DMS79 (cell line): ENCODE data around the gene TBX15.

Source experiments
- DNase-seq: peaks from one replicate; lab custom pipeline; 2025; lab: John Stamatoyannopoulos, UW

The TBX15 gene

DNA sequence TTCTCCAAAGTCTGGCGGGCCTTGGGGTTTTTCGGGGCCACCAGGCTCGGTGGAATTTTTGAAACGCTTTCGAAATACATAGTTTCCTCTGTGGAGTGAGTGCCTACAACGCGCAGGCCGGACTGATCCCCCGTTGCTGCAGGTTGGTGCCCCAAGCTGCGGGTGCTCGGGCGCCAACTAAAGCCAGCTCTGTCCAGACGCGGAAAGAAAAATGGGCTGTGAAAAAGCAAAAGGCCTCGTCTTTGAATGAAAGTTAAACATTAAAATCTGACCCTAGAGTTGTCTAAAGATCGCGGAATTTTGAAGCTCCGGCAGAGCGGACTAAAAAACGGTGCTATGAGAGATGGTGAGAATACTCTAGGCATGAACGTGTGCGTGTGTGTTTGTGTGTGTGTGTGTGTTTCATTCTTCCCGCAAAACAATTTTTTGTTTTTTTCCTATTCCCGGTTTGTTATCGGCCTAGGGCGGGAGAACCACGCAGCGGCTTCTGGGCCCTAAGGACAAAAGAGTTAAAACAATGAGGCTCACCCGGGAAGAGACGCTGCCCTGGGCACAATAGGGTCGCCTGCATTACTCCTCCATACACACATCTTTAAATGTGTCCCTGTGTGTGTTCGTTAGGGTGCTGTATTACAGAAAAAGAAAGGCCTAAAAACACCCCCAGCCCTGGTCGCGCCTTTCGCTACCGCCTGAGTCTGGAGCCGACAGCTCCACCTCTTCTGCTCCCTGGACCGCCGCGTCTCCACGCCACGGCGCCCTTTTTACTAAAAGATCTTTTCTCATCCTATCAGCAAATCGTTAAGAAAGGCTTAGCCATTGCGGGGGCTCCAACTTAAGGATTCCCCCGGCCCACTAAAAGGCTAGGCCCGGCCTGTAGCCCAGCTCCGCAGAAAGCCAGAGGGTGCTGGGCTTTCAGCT, 3.2 kb downstream of the TBX15 start:
- DNase-seq = no peak

DNA sequence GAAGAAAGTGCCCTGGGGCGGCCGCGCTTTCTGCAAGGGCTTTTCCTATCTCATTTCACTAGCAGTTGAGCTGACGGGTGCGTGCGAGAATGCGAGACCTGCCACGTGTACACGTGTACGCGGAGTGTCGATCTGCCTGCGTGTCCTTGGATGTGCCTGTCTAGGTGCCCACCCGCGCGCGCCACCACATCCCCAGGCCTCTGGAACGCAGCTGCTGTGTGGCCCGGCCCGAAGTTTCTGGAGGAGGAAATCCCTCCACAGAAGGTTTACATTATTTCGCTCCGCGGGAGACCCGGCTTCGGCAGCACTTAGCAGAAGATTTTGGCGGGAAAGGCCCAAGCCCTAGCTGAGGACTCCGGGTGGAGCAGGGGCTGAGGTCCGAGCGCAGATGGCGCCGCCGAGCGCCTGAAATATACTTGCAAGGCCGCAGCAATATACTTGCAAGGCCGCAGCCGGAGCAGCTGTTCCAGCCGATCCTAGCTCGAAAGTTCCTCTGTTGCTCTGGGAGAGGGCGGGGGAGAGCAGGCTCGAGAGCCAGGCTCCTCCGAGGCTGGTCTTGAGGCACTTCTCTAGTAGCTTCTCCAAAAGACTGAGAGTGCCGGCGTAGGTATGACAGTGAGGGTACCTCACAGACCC, 3.9 kb downstream of the TBX15 start:
- DNase-seq = no peak

DNA sequence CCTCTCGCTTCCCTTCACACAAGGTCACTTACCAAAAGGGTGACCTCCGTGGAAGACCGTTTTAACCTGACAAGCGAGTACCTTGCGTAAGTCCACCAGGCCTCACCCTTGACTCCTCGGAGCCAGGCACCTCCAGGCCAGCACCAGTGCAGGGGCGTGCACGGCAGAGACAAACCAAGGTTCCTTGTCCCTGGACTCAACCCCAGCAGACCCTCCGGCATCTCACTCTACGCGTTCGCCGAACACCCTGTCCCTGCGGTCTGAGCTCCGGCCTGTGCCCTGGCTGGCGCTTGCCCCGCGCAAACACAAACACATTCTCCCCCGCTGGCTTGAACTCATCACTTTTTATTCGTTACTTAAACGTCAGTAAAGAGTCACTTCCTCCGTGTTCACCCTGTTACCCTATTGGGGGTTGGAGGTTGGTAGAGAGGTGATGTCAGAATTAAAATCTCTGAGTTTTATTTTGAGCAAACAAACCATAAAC, 4.5 kb downstream of the TBX15 start:
- DNase-seq = no peak

DNA sequence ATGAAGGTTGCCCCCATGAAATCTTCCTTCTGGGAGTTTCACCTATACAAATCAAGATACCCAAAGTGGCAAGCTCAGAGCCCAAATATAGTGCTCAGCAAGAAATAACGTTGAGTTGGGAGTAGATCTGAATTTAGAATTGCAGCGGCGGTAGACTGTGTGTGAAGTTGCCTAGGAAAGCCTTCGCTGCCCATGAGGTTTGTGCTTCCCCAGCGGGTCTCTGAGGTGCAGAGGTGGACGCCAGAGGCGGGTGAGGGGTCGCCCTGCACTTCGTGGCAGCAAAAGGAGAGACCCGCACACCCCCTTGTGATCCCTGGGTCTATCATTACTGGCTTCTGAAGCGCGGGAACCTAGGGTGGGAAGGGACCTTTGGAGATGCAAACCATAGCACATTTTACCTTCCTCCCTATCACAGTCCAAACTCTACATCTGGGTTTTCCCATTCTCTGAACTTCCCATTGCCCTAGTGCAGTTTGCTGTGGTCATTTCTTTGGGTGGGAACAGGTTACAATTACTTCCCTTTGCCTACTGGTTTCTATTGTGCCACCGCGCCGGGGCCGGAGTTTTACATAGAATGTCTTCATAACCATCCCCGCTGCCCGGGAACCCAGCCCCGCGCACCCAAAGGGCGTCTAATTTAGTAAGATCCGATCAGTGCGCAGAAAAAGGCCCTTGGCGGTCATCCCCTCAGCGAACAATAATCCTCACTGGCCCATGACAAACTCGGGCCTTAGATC, 5.2 kb downstream of the TBX15 start:
- no peak for DNase-seq

GRCh38 chr1:118982266-118982665, 5.9 kb downstream of the TBX15 start:
- no peak for DNase-seq

- no peak for DNase-seq
Observed at GRCh38 chr1:118981436-118981835, 6.7 kb downstream of the TBX15 start.

- no peak for DNase-seq
Observed at GRCh38 chr1:118979754-118980575, 8.2 kb downstream of the TBX15 start.

DNA sequence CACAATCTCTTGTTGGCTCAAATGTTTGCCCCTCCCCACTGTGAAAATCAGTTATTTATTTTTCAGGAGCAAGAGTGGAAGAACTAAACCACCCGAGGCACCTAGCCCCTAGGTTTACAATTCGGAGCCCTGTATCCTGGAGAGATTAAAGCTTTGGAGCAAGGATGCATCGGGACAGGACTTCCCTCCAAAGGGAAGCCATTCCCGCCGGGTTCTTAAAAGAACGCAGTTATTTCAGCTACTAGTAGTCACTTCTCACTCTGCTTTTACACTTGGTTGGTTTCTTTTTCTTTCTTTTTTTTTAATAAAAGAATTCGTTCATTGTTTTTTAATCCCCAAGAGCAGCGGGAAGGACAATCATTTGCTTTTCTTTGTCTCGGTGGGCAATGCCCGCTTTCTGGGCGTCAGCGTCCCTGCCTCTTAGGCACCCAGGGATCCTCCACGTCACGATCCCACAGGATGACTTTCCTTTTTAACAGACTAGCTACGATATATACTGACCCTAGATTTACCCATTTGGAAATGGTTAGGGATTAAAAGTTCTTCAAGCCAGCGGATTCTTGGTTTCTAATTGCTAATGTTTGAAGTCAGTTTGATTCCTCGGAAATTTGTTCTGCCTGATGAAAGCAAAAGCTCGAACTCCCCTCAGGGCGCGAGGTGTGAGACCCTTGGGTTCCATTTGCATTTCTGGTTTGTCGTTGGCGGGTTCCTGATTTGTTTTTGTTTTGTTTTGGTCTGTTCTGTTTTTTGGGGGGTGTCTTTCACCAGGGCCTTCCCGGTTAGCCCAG, 9.0 kb downstream of the TBX15 start:
- no peak for DNase-seq

DNA sequence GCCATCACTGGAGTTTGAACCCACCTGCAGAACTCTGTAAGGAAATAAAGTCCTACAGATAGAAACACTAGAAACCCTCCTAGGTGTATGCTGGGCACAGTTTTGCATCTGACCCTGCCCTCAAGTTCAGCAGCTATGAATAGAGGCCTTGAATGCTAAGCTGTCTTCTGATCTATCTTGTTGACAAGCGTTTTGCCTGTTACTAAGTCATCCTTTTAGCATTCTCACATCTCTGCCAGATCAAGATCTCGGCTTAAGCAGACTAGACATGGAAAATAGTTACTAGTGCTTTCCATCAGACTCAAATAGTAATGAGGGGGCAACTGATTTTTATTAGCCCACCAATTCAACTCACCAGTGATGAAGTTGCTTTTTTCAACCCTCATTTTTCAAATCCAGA, 10.5 kb downstream of the TBX15 start:
- DNase-seq = no peak

GRCh38 chr1:118974661-118975060, 13.5 kb downstream of the TBX15 start:
- DNase-seq = no peak

- no peak for DNase-seq
Observed at GRCh38 chr1:118973531-118974137, 14.5 kb downstream of the TBX15 start.

DNA sequence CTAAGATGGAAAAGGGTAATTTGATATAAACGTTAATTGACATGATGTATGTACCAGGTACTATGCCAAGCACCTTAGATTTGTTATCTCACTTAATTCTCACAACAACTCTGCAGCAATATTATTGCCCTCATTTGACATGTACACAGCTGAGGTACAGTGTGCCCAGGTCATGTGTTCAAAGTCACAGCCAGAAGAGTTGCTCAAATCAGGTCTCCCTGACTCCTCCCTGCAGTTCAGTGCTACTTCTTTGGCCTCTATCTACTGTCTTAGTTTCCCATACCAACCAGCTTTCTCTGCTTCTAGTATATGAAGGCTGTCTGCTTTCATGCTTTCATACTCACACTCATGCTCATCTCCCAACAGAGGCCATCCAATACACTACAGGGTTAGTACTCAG, 15.1 kb downstream of the TBX15 start:
- no peak for DNase-seq

DNA sequence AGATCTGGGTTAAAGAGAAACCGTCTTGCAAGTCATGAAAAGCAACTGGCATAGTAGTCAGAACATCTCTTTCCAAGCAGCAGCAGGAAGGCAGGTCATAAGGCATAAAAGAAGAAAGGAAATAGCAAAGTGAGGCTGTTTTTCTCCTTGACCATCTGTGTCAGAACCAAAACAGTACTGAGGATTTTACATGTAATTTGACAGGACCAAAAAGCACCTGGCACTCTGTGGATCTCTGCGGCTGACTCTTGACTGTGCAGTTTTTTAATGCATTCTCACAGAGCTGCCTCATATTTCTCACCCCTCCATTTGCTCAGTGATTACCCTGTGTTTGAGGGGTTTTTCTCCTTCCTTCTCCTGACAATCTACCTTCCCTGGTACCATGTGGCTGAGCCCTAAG, 17.7 kb downstream of the TBX15 start:
- DNase-seq = no peak

DNA sequence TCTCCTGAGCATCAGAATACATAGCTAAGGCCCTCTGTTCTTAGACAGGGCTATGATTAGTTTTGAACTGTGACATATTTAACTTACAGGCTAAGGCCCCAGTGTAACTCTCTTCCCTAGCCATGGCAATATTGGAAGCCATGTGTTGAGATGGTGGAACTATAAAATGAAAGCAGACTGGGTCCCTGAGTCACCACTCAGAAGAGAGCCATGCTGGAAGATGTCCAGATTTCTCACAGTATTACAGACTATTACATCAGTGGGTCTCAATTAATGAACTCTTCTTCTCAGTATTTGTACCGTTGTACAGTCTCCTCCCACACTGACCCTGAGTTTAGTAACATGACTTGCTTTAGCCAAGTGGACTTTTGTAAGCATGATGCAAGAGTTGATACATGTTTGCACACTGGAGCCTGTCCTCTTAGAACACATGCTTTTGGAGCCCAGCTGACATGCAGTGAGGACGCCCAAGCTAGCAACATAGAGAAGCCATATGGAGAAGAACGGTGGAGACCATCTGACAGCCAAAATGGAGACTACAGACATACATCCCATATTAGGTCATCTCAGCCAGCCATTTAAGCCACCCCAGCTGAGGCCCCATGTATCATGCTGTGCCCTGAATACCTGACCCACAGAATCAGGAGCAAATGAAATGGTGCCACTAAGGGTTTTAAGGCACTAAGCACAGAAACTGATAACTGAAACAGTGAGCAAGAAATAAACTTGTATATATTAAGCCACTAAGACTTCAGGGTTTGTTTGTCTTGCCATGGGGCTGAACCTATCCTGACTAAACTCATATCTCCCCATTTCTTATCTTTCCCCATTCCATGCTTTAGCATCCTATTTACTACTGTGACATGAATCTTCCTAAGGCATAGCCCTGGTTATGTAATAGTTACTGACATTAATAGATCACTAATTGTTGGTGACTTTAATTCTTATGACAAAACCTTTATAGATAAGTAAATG, 24.4 kb downstream of the TBX15 start:
- no peak for DNase-seq

- no peak for DNase-seq
Observed at GRCh38 chr1:118963138-118963455, 25.0 kb downstream of the TBX15 start.

DNA sequence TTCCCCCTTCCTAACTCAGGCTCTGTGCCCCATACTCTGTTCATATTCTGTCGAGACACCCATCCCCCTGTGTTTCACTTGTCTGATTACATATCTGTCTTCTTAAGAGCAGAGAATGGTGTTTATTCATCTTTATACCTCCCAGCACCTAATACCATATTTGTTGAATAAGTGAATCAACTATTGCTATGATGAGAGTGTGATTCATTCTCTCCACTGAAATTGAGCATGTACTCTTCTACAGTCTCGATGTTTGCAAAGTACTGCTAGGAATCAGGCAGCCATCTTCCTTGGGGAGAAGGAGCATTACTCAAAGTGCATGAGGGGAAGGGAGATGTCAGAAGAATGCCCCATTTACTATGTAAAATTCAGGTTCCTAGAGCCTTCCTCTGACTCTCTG, 27.0 kb downstream of the TBX15 start:
- DNase-seq = no peak

GRCh38 chr1:118960567-118961136, 27.5 kb downstream of the TBX15 start:
- no peak for DNase-seq

- no peak for DNase-seq
Observed at GRCh38 chr1:118960026-118960561, 28.0 kb downstream of the TBX15 start.
